ENCODE measurements around the gene THRB. TPM values are rescaled to one million over a fixed set of nuclear protein-coding genes. Genes with fewer than 3 reads are reported as not detected.
A peak's percentile ranks its signal among the peaks of the same experiment; 100 is the strongest.

The THRB gene
- total and polyA plus RNA-seq, 8 donors, result 10.1 to 18.6 (median 15.1) TPM

GRCh38 chr3:24340966-24341365 is 153.7 kb downstream of the THRB start:
- H3K27me3 ChIP-seq, result no peaks in the 10 kb centered on the region
- H3K4me1 ChIP-seq, result no peaks in the 10 kb centered on the region
- H3K27ac ChIP-seq, result no peak overlapping the region
- no peaks in the 10 kb centered on the region for H3K9me3 ChIP-seq
- ATAC-seq (no peak), DNase-seq (no peak)
- H3K36me3 ChIP-seq, result no peaks in the 10 kb centered on the region
- TF ChIP-seq, protein P1, sequence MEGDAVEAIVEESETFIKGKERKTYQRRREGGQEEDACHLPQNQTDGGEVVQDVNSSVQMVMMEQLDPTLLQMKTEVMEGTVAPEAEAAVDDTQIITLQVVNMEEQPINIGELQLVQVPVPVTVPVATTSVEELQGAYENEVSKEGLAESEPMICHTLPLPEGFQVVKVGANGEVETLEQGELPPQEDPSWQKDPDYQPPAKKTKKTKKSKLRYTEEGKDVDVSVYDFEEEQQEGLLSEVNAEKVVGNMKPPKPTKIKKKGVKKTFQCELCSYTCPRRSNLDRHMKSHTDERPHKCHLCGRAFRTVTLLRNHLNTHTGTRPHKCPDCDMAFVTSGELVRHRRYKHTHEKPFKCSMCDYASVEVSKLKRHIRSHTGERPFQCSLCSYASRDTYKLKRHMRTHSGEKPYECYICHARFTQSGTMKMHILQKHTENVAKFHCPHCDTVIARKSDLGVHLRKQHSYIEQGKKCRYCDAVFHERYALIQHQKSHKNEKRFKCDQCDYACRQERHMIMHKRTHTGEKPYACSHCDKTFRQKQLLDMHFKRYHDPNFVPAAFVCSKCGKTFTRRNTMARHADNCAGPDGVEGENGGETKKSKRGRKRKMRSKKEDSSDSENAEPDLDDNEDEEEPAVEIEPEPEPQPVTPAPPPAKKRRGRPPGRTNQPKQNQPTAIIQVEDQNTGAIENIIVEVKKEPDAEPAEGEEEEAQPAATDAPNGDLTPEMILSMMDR (IDR thresholded peaks at IDR 0.05), result no peak
- H3K4me3 ChIP-seq, result no peak overlapping the region
- intact Hi-C loops (cut with DNase I), result no loop called here

DNA sequence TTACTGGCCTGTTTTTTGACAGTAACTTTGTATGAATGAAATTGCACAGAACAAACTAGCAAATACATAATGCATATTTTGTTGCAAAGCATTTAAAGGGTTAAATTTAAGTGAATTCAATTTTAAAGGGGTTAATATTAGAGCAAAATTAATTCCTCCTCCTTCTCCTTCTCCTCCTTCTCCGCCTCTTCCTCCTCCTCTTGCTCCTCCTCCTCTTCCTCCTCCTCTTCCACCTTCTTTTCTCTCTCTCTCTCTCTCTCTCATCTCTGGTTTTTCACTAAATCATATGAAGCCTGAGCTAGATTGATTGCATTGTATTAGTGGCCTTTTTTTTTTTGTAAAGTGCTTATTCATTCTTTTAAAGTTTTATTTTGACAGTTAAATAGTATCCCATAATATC is 154.5 kb downstream of the THRB start:
- no peak for ATAC-seq
- TF ChIP-seq, protein P1 (IDR thresholded peaks at IDR 0.05), result no peak

GRCh38 chr3:24339266-24339825 is 155.3 kb downstream of the THRB start:
- Histone ChIP-seq H3K27ac (no peak overlapping the region), H3K36me3 (no peaks in the 10 kb centered on the region), H3K27me3 (no peaks in the 10 kb centered on the region), H3K4me3 (no peak overlapping the region), H3K9me3 (no peaks in the 10 kb centered on the region), H3K4me1 (no peaks in the 10 kb centered on the region)
- TF ChIP-seq, protein P1 (IDR thresholded peaks at IDR 0.05), result no peak
- ATAC-seq (no peak), DNase-seq (peak in 1 of 4 donors; percentile 48)
- intact Hi-C loops (cut with DNase I), result no loop called here

More for the DNA sequence above, 154.5 kb downstream of the THRB start:
- Histone ChIP-seq H3K4me3 (no peak overlapping the region), H3K9me3 (no peaks in the 10 kb centered on the region), H3K4me1 (no peaks in the 10 kb centered on the region), H3K27ac (no peak overlapping the region), H3K36me3 (no peaks in the 10 kb centered on the region), H3K27me3 (no peaks in the 10 kb centered on the region)
- no peak for DNase-seq
- intact Hi-C loops (cut with DNase I), result no loop called here

DNA sequence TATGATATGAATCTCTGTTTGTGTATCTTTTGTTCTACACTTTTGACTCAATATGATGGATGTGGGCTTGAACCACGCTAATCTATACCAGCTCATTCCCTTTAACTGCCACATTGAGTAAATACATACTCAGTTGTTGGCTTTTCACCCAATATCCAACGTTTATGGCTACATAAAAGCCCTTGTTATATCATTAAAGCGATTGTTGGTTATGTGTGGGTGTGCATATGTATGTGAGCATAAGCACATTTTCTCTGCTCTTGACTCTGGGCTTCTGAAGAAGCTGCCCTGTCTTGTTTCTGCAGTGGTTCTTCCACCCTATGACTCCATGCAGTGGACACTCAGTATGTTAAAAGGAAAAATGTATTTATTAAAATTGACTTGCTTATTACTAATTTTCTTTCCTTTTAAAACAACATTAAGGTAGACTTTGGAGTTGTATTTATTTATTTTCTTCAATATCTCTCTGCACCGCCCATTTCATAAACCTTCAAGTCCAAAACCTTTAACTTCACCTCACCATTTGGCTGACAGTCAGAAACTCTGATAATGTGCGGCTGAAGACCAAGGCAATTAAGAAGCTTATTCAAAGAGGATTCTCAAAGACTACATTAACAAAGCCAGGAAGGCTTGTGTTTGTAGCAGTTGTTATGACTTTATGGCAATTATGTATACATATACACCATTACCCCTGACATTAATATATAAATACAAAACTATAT is 156.1 kb downstream of the THRB start:
- H3K4me3 ChIP-seq, result no peak overlapping the region
- H3K36me3 ChIP-seq, result no peaks in the 10 kb centered on the region
- no peak for ATAC-seq
- TF ChIP-seq, protein P1 (IDR thresholded peaks at IDR 0.05), result no peak
- H3K27ac ChIP-seq, result no peak overlapping the region
- H3K9me3 ChIP-seq, result no peaks in the 10 kb centered on the region
- DNase-seq, result peak in 1 of 4 donors; percentile 36
- H3K27me3 ChIP-seq, result no peaks in the 10 kb centered on the region
- no peaks in the 10 kb centered on the region for H3K4me1 ChIP-seq
- intact Hi-C loops (cut with DNase I), result no loop called here

DNA sequence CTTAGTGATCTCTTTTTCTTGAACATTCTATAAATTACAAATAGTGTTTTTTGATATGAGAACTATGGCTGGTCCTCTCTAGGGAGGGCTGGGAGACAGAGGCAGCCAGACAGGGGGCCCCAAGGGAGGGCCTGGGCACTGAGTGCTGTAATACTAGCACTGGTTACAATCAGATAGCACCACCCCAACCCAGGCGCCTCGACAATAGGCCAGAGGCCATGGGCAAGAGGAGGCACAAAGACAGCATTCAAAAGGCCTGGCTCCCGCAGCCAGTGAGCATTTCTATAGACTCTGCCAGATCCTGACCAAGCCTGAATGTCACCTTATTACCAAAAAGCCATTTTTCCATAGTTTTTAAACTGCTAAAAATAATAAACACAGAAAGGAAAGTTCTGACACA is 158.5 kb downstream of the THRB start:
- TF ChIP-seq, protein P1 (IDR thresholded peaks at IDR 0.05), result no peak
- DNase-seq (no peak), ATAC-seq (no peak)
- Histone ChIP-seq H3K27ac (no peak overlapping the region), H3K4me3 (no peak overlapping the region), H3K4me1 (no peaks in the 10 kb centered on the region), H3K9me3 (no peaks in the 10 kb centered on the region), H3K27me3 (no peaks in the 10 kb centered on the region), H3K36me3 (no peaks in the 10 kb centered on the region)
- intact Hi-C loops (cut with DNase I), result no loop called here

Data from left lung (tissue), 10 donors.